Measurements from ENCODE around the gene TAF1B. TPM values are rescaled to one million over a fixed set of nuclear protein-coding genes. Genes with fewer than 3 reads are reported as not detected.

The TAF1B gene
- total and polyA plus RNA-seq, 2 donors (not counting 3 experiments of a cell fraction or from before 2014, with no cell fraction given): 6.3 to 29.4 TPM

DNA sequence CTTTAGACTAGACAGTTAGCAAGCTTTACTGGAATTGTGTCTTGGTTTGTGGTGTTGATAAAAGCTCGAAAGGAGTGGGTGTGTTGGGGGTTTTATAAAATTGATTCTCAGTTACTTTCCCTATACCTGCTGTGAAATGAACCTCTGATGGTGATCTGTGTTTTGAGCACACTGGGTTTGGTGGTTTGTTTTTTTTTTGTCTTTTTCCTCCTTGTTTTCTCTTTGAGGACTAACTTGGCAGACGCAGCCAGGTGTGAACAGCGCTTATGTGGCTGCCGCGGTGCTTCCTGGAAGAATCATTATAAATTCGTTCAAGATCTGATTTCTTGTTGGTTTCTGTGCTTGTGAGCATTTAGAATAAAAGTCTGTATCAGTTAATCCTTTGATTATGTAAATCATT is 136.7 kb downstream of the TAF1B start:
- H3K4me3 ChIP-seq (replicated peaks in 1 of 3; ENCODE audit: insufficient read depth in 1 of 3, low read depth in 1 of 3, low read length in 3 of 3): no peak overlapping the region
- H3K27me3 ChIP-seq (ENCODE audit: control insufficient read depth in 2 of 2, insufficient read depth in 2 of 2, low read length in 2 of 2): no peaks in the 10 kb centered on the region
- no peak overlapping the region for H2AFZ ChIP-seq (ENCODE audit: low read depth, low read length)
- no peaks in the 10 kb centered on the region for H3K9me1 ChIP-seq (replicated peaks; ENCODE audit: control insufficient read depth, extremely low read depth, insufficient read depth, low read length)
- no peak for FAIRE-seq
- DNase-seq (ENCODE audit: low read depth, low spot score): no peak
- H3K27ac ChIP-seq (ENCODE audit: insufficient read depth, low read depth, low read length): no peak overlapping the region
- no peak overlapping the region for H3K9ac ChIP-seq (replicated peaks; ENCODE audit: extremely low read depth, insufficient read depth, low read length)
- no peaks in the 10 kb centered on the region for H3K36me3 ChIP-seq (ENCODE audit: control insufficient read depth in 2 of 2, extremely low read depth in 1 of 2, insufficient read depth in 2 of 2, low read length in 2 of 2)
- H3K9me3 ChIP-seq (replicated peaks; ENCODE audit: control insufficient read depth, insufficient read depth, low read length): no peaks in the 10 kb centered on the region
- BruUV-seq (replicated peaks): no TSS peak
- CTCF ChIA-PET: no interaction called here
- no peak overlapping the region for H3K4me2 ChIP-seq (ENCODE audit: insufficient read depth, low read length)
- dilution Hi-C loops (cut with MboI; ENCODE audit: extremely low pct_ligation_motif_present, low sequenced_read_pairs): no loop called here
- intact Hi-C loops (cut with micrococcal nuclease): no loop called here
- POLR2A ChIA-PET: no interaction called here
- H3K4me1 ChIP-seq (ENCODE audit: control insufficient read depth, extremely low read depth, insufficient read depth, low read length): peaks cover 23% of the 10 kb centered on the region
- no peaks in the 10 kb centered on the region for H3K79me2 ChIP-seq (ENCODE audit: control insufficient read depth, insufficient read depth, low read length)
- TF ChIP-seq, protein P1, sequence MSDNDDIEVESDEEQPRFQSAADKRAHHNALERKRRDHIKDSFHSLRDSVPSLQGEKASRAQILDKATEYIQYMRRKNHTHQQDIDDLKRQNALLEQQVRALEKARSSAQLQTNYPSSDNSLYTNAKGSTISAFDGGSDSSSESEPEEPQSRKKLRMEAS (IDR thresholded peaks at IDR 0.05; ENCODE audit: insufficient read depth, insufficient read length): no peak
- TF ChIP-seq EZH2 (IDR thresholded peaks at IDR 0.05; ENCODE audit: borderline replicate concordance, low read depth, low read length, severe bottlenecking) (no peak), FOS (IDR thresholded peaks at IDR 0.05; ENCODE audit: borderline replicate concordance, insufficient read depth, low read length) (no peak), MYC (IDR thresholded peaks at IDR 0.05; ENCODE audit: low read depth, low read length) (no peak), POLR2A (IDR thresholded peaks at IDR 0.05; ENCODE audit: low read depth, low read length) (no peak), POLR2AphosphoS5 (IDR thresholded peaks at IDR 0.05; ENCODE audit: insufficient read depth, low read depth, low read length) (no peak), JUN (IDR thresholded peaks at IDR 0.05; ENCODE audit: borderline replicate concordance, insufficient read depth, insufficient read length, low read depth) (no peak), GATA2 (IDR thresholded peaks at IDR 0.05; ENCODE audit: insufficient read depth, insufficient read length, low read depth, low read length) (no peak)
- TF ChIP-seq, protein P2, sequence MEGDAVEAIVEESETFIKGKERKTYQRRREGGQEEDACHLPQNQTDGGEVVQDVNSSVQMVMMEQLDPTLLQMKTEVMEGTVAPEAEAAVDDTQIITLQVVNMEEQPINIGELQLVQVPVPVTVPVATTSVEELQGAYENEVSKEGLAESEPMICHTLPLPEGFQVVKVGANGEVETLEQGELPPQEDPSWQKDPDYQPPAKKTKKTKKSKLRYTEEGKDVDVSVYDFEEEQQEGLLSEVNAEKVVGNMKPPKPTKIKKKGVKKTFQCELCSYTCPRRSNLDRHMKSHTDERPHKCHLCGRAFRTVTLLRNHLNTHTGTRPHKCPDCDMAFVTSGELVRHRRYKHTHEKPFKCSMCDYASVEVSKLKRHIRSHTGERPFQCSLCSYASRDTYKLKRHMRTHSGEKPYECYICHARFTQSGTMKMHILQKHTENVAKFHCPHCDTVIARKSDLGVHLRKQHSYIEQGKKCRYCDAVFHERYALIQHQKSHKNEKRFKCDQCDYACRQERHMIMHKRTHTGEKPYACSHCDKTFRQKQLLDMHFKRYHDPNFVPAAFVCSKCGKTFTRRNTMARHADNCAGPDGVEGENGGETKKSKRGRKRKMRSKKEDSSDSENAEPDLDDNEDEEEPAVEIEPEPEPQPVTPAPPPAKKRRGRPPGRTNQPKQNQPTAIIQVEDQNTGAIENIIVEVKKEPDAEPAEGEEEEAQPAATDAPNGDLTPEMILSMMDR (IDR thresholded peaks at IDR 0.05; ENCODE audit: extremely low read depth in 1 of 2, insufficient read depth in 1 of 2, low read depth in 1 of 2, low read length in 2 of 2): no peak
- H4K20me1 ChIP-seq (replicated peaks; ENCODE audit: control insufficient read depth, extremely low read depth, insufficient read depth, low read length): no peaks in the 10 kb centered on the region

Data from endothelial cell of umbilical vein (primary cell).